ENCODE data around the gene OAS2. TPM values are rescaled to one million over a fixed set of nuclear protein-coding genes. Genes with fewer than 3 reads are reported as not detected.
"Not testable (repeated sequence)": the region's sequence is repeated elsewhere in the genome, so short reads cannot be mapped to it uniquely, and the experiment has no call there.

OAS2 gene
- total RNA-seq, 2 experiments from 2014 or later = 191 to 196 TPM

GRCh38 chr12:112939761-112940381 lies 38.4 kb upstream of the OAS2 start:
- H3K4me1 Mint-ChIP-seq (ENCODE audit: low read depth) = peaks cover 28% of the 10 kb centered on the region
- H3K27ac Mint-ChIP-seq = no peak overlapping the region
- H3K4me3 Mint-ChIP-seq = peak overlapping the region; percentile 80
- H3K9me3 Mint-ChIP-seq = no peaks in the 10 kb centered on the region
- intact Hi-C loops (cut with micrococcal nuclease) = no loop called here
- no peaks in the 10 kb centered on the region for H3K27me3 Mint-ChIP-seq (ENCODE audit: low read depth)
- H3K36me3 Mint-ChIP-seq (ENCODE audit: low read depth) = peaks cover 5% of the 10 kb centered on the region
- CTCF ChIA-PET = interaction anchor here (1.5 to 1.8 kb wide), 2 partner anchors 32 to 54 kb away, joined by 4 to 5 read pairs; partner anchors contain the start of gene OAS1
- peak; percentile 32 for DNase-seq

GRCh38 chr12:112941528-112942335 lies 36.6 kb upstream of the OAS2 start:
- Mint-ChIP-seq H3K27me3 (ENCODE audit: low read depth) (no peaks in the 10 kb centered on the region), H3K36me3 (ENCODE audit: low read depth) (peaks cover 12% of the 10 kb centered on the region), H3K27ac (no peak overlapping the region), H3K9me3 (no peaks in the 10 kb centered on the region), H3K4me1 (ENCODE audit: low read depth) (peaks cover 28% of the 10 kb centered on the region), H3K4me3 (no peak overlapping the region)
- intact Hi-C loops (cut with micrococcal nuclease) = no loop called here
- no peak for DNase-seq
- CTCF ChIA-PET = interaction anchor here (0.7 to 1.5 kb wide), 3 partner anchors 9 to 51 kb away, joined by 3 to 4 read pairs (median 3); no protein-coding TSS in a partner anchor

DNA sequence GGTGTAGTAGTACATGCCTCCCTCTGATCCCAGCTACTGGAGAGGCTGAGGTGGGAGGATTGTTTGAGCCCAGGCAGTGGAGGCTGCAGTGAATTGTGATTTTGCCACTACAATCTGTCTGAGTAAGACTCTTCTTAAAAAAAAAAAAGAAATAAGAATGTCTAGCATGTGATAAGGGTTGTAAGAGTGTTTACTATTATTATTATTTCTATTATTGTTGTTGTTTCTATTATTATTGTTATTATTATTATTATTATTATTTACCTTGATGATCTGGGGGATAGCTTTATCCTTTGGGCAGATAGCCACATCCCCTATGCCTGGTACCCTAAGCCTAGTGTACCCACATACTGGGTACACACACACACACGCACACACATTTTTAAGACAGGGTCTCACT lies 35.7 kb upstream of the OAS2 start:
- CTCF ChIA-PET = interaction anchor here (1.5 to 2.0 kb wide), 2 partner anchors 10 to 51 kb away, joined by 4 to 5 read pairs; no protein-coding TSS in a partner anchor
- Mint-ChIP-seq H3K27me3 (ENCODE audit: low read depth) (no peaks in the 10 kb centered on the region), H3K9me3 (no peaks in the 10 kb centered on the region), H3K4me1 (ENCODE audit: low read depth) (peaks cover 22% of the 10 kb centered on the region), H3K27ac (no peak overlapping the region), H3K4me3 (no peak overlapping the region), H3K36me3 (ENCODE audit: low read depth) (peaks cover 20% of the 10 kb centered on the region)
- intact Hi-C loops (cut with micrococcal nuclease) = no loop called here
- DNase-seq = no peak

DNA sequence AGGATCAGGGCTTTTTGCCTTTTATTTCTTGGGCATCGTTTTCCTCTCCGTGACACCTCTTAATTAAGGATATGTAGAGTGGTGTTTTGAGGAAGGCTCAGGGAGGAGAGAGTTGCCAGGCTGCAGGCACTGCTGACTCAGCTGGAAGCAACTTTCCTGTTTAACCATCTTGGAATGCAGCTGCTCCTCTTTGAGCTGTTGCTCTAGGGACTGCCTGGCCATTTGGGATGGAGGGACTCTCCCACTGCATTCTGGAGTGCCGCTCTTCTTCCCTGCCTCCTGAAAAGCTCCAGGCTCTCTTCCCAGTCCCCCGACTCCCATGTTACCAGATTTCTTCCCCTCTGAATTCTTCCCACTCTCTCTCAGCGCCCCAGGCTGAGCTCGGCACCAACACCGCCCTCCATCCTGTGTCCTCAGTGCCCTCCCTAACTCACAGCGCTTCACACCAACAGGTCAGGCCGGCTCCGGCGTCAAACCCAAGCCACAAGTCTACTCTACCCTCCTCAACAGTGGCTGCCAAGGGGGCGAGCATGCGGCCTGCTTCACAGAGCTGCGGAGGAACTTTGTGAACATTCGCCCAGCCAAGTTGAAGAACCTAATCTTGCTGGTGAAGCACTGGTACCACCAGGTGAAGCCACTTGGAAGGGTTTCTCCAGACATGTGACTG lies 34.2 kb upstream of the OAS2 start:
- H3K27me3 Mint-ChIP-seq (ENCODE audit: low read depth) = no peaks in the 10 kb centered on the region
- intact Hi-C loops (cut with micrococcal nuclease) = no loop called here
- H3K27ac Mint-ChIP-seq = no peak overlapping the region
- no peak overlapping the region for H3K4me3 Mint-ChIP-seq
- DNase-seq = no peak
- CTCF ChIA-PET = interaction anchor here (2.0 kb wide), 1 partner anchor 12 kb away, joined by 5 read pairs; no protein-coding TSS in a partner anchor
- no peaks in the 10 kb centered on the region for H3K9me3 Mint-ChIP-seq
- H3K4me1 Mint-ChIP-seq (ENCODE audit: low read depth) = peaks cover 12% of the 10 kb centered on the region
- peaks cover 19% of the 10 kb centered on the region for H3K36me3 Mint-ChIP-seq (ENCODE audit: low read depth)

GRCh38 chr12:112945515-112945914 lies 32.8 kb upstream of the OAS2 start:
- CTCF ChIA-PET = no interaction called here
- Mint-ChIP-seq H3K4me1 (ENCODE audit: low read depth) (no peaks in the 10 kb centered on the region), H3K9me3 (no peaks in the 10 kb centered on the region), H3K36me3 (ENCODE audit: low read depth) (peaks cover 21% of the 10 kb centered on the region), H3K27me3 (ENCODE audit: low read depth) (no peaks in the 10 kb centered on the region), H3K27ac (no peak overlapping the region), H3K4me3 (no peak overlapping the region)
- intact Hi-C loops (cut with micrococcal nuclease) = no loop called here
- DNase-seq = no peak

DNA sequence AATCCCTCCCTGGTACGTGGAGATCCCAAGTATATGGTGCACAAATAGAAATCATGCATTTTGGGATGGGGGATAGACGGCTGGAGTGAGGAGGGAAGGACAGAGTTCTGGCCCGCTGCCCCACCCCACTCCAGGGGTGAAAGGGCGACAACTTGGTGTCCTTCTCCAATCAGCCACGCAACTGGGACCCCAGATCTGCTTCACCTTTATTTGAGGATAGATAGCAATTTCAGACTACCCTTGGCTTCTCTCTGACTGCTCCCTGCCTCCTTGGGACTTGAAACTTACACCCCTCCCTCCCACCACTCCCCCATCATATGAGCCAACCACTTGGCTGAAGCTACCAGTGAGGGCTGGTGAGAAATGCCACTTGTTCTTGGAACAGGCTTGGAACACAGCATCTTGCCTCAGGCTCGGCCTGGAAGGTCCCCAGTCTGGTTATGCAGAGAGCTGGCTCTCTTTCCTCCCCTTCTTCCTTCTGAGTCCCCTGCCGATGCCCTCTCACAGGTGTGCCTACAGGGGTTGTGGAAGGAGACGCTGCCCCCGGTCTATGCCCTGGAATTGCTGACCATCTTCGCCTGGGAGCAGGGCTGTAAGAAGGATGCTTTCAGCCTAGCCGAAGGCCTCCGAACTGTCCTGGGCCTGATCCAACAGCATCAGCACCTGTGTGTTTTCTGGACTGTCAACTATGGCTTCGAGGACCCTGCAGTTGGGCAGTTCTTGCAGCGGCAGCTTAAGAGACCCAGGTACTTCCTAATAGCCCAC lies 31.9 kb upstream of the OAS2 start:
- no peak for DNase-seq
- Mint-ChIP-seq H3K36me3 (ENCODE audit: low read depth) (peaks cover 26% of the 10 kb centered on the region), H3K4me3 (no peak overlapping the region), H3K27ac (no peak overlapping the region), H3K27me3 (ENCODE audit: low read depth) (no peaks in the 10 kb centered on the region), H3K4me1 (ENCODE audit: low read depth) (no peaks in the 10 kb centered on the region), H3K9me3 (no peaks in the 10 kb centered on the region)
- CTCF ChIA-PET = no interaction called here
- intact Hi-C loops (cut with micrococcal nuclease) = no loop called here

DNA sequence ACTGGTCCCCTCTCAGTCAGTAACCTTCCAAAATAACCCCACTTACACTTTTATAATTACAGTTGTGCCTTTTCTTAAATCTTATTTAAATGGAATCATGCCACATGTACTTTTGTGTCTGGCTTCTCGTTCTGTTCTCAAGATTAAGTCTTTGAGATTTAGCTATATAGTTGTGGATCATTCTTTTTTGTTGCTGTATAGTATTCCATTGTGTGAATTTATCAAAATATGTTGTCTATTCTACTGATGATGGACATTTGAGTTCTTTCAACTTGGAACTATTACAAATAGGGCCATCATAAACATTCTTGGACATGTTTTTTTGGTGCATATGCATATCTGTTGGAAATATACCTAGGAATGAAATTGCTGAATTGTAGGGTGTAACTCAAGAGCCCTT lies 31.0 kb upstream of the OAS2 start:
- Mint-ChIP-seq H3K27ac (no peak overlapping the region), H3K4me1 (ENCODE audit: low read depth) (no peaks in the 10 kb centered on the region), H3K4me3 (no peak overlapping the region), H3K27me3 (ENCODE audit: low read depth) (no peaks in the 10 kb centered on the region), H3K36me3 (ENCODE audit: low read depth) (peaks cover 31% of the 10 kb centered on the region), H3K9me3 (no peaks in the 10 kb centered on the region)
- no peak for DNase-seq
- intact Hi-C loops (cut with micrococcal nuclease) = no loop called here
- CTCF ChIA-PET = no interaction called here

DNA sequence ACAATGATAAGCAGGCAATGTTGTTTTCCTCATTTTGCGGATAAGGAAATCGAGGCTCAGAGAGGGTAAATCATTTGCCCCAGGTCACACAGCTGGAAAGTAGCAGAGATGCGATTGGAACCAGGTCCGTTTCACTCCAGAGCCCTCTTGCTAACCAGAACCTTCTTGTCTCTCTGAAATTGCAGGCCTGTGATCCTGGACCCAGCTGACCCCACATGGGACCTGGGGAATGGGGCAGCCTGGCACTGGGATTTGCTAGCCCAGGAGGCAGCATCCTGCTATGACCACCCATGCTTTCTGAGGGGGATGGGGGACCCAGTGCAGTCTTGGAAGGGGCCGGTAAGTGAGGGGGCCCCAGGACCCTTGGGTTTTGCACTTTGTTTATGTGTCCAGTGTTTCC lies 30.6 kb upstream of the OAS2 start:
- no peaks in the 10 kb centered on the region for H3K4me1 Mint-ChIP-seq (ENCODE audit: low read depth)
- DNase-seq = no peak
- H3K9me3 Mint-ChIP-seq = peaks cover 3% of the 10 kb centered on the region
- no peak overlapping the region for H3K27ac Mint-ChIP-seq
- no peak overlapping the region for H3K4me3 Mint-ChIP-seq
- intact Hi-C loops (cut with micrococcal nuclease) = no loop called here
- H3K27me3 Mint-ChIP-seq (ENCODE audit: low read depth) = no peaks in the 10 kb centered on the region
- CTCF ChIA-PET = no interaction called here
- peaks cover 35% of the 10 kb centered on the region for H3K36me3 Mint-ChIP-seq (ENCODE audit: low read depth)

GRCh38 chr12:112948806-112949205 lies 29.5 kb upstream of the OAS2 start:
- H3K9me3 Mint-ChIP-seq = peaks cover 7% of the 10 kb centered on the region
- CTCF ChIA-PET = interaction anchor here (0.6 to 1.5 kb wide), 2 partner anchors 44 to 52 kb away, joined by 3 to 4 read pairs; no protein-coding TSS in a partner anchor
- H3K27me3 Mint-ChIP-seq (ENCODE audit: low read depth) = no peaks in the 10 kb centered on the region
- H3K36me3 Mint-ChIP-seq (ENCODE audit: low read depth) = peaks cover 39% of the 10 kb centered on the region
- no peak overlapping the region for H3K4me3 Mint-ChIP-seq
- H3K4me1 Mint-ChIP-seq (ENCODE audit: low read depth) = no peaks in the 10 kb centered on the region
- H3K27ac Mint-ChIP-seq = no peak overlapping the region
- intact Hi-C loops (cut with micrococcal nuclease) = no loop called here
- DNase-seq = no peak

DNA sequence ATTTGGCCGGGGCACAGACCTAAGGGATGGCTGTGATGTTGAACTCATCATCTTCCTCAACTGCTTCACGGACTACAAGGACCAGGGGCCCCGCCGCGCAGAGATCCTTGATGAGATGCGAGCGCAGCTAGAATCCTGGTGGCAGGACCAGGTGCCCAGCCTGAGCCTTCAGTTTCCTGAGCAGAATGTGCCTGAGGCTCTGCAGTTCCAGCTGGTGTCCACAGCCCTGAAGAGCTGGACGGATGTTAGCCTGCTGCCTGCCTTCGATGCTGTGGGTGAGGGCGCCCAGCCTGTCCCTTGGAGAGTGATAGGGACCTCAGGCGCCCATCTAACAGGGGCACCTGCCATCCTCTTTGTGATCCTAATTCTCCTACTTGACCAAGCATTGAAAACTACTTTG lies 27.6 kb upstream of the OAS2 start:
- H3K9me3 Mint-ChIP-seq = peaks cover 7% of the 10 kb centered on the region
- CTCF ChIA-PET = interaction anchor here (1.2 kb wide), 1 partner anchor 10 kb away, joined by 3 read pairs; no protein-coding TSS in a partner anchor
- intact Hi-C loops (cut with micrococcal nuclease) = no loop called here
- H3K36me3 Mint-ChIP-seq (ENCODE audit: low read depth) = peaks cover 50% of the 10 kb centered on the region
- H3K27me3 Mint-ChIP-seq (ENCODE audit: low read depth) = no peaks in the 10 kb centered on the region
- no peak for DNase-seq
- no peak overlapping the region for H3K27ac Mint-ChIP-seq
- H3K4me1 Mint-ChIP-seq (ENCODE audit: low read depth) = peaks cover 2% of the 10 kb centered on the region
- no peak overlapping the region for H3K4me3 Mint-ChIP-seq

DNA sequence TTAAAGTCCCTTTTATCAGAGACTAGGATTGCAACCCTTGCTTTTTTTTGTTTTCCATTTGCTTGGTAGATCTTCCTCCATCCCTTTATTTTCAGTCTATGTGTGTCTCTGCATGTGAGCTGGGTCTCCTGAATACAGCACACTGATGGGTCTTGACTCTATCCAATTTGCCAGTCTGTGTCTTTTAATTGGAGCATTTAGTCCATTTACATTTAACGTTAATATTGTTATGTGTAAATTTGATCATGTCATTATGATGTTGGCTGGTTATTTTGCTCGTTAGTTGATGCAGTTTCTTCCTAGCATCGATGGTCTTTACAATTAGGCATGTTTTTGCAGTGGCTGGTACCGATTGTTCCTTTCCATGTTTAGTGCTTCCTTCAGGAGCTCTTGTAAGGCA lies 21.2 kb upstream of the OAS2 start:
- H3K4me1 Mint-ChIP-seq (ENCODE audit: low read depth); H3K27me3 Mint-ChIP-seq (ENCODE audit: low read depth); H3K4me3 Mint-ChIP-seq; DNase-seq; intact Hi-C loops (cut with micrococcal nuclease); H3K27ac Mint-ChIP-seq: not testable (repeated sequence)
- Mint-ChIP-seq H3K36me3 (ENCODE audit: low read depth) (peaks cover 75% of the 10 kb centered on the region), H3K9me3 (peaks cover 18% of the 10 kb centered on the region)
- CTCF ChIA-PET = interaction anchor here (0.6 kb wide), 1 partner anchor 33 kb away, joined by 3 read pairs; no protein-coding TSS in a partner anchor

DNA sequence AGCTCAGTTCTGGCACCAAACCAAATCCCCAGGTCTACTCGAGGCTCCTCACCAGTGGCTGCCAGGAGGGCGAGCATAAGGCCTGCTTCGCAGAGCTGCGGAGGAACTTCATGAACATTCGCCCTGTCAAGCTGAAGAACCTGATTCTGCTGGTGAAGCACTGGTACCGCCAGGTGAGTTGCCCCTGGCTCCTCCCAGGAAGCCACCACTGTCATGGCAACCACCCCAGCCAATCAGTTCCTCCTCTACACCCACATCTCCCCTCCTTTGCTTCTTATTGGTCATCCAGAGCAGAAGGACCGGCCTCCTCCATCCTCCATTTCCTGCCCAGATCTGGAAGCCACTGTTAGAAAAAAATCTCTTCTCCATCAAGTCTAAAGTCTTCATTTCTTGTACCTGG lies 17.2 kb upstream of the OAS2 start:
- no peak for DNase-seq
- H3K27me3 Mint-ChIP-seq (ENCODE audit: low read depth) = no peaks in the 10 kb centered on the region
- CTCF ChIA-PET = interaction anchor here (0.8 kb wide), 1 partner anchor 32 kb away, joined by 4 read pairs; no protein-coding TSS in a partner anchor
- H3K4me3 Mint-ChIP-seq = no peak overlapping the region
- no peak overlapping the region for H3K27ac Mint-ChIP-seq
- peaks cover 11% of the 10 kb centered on the region for H3K9me3 Mint-ChIP-seq
- H3K36me3 Mint-ChIP-seq (ENCODE audit: low read depth) = peaks cover 52% of the 10 kb centered on the region
- intact Hi-C loops (cut with micrococcal nuclease) = no loop called here
- H3K4me1 Mint-ChIP-seq (ENCODE audit: low read depth) = peaks cover 6% of the 10 kb centered on the region

Data from activated naive CD4-positive, alpha-beta T cell treated with anti-CD3 and anti-CD28 coated beads for 36 hours (primary cell).